ENCODE results near the gene CCDC9B.

- no peak for TF ChIP-seq CTCF (conservative IDR thresholded peaks at IDR 0.05; ENCODE audit: low read depth, low read length)
- TF ChIP-seq POLR2A (IDR thresholded peaks at IDR 0.05; ENCODE audit: low read depth, low read length), result no peak
- no peak for TF ChIP-seq RFX5 (IDR thresholded peaks at IDR 0.05; ENCODE audit: low read depth, low read length)
- no peak for TF ChIP-seq CEBPB (IDR thresholded peaks at IDR 0.05; ENCODE audit: low read depth, low read length)
- no peak for TF ChIP-seq MXI1 (IDR thresholded peaks at IDR 0.05; ENCODE audit: borderline replicate concordance, low read depth, low read length)
- TF ChIP-seq BHLHE40 (IDR thresholded peaks at IDR 0.05; ENCODE audit: low read depth, low read length), result no peak
- no peak for TF ChIP-seq MAFK (IDR thresholded peaks at IDR 0.05; ENCODE audit: low read depth, low read length)
- TF ChIP-seq SMC3 (IDR thresholded peaks at IDR 0.05; ENCODE audit: low read depth, low read length), result no peak
- TF ChIP-seq CHD1 (IDR thresholded peaks at IDR 0.05; ENCODE audit: low read depth, low read length), result no peak
- TF ChIP-seq RAD21 (IDR thresholded peaks at IDR 0.05; ENCODE audit: low read length), result no peak
Measured at GRCh38 chr15:40381818-40382529, 41.2 kb upstream of the CCDC9B start.

Data from IMR-90 (cell line).